ENCODE data around the gene IDH2. TPM values are rescaled to one million over a fixed set of nuclear protein-coding genes. Genes with fewer than 3 reads are reported as not detected.
A peak's percentile ranks its signal among the peaks of the same experiment; 100 is the strongest.

Gene IDH2
- total RNA-seq, 1 donor from 2014 or later: 218 TPM

DNA sequence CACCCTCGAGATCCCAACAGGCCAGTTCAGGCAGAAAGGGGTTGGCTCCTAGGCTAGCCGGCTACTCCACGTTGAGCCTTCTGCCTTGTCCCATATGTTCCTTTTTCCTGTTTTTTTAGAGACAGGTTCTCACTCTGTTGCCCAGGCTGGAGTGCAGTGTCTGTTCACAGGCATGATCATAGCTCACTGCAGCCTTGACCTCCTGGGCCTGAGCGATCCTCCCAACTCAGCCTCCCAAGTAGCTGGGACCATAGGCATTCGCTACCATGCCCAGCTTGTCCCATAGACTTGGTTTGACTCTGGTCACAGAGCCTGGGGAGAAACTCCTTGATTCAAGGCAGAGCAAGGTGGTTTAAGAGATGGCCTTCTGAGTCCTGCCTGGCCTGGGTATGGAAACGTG is 68.8 kb downstream of the IDH2 start:
- no peaks in the 10 kb centered on the region for H3K27me3 Mint-ChIP-seq (ENCODE audit: low read depth)
- TF ChIP-seq, protein P1, sequence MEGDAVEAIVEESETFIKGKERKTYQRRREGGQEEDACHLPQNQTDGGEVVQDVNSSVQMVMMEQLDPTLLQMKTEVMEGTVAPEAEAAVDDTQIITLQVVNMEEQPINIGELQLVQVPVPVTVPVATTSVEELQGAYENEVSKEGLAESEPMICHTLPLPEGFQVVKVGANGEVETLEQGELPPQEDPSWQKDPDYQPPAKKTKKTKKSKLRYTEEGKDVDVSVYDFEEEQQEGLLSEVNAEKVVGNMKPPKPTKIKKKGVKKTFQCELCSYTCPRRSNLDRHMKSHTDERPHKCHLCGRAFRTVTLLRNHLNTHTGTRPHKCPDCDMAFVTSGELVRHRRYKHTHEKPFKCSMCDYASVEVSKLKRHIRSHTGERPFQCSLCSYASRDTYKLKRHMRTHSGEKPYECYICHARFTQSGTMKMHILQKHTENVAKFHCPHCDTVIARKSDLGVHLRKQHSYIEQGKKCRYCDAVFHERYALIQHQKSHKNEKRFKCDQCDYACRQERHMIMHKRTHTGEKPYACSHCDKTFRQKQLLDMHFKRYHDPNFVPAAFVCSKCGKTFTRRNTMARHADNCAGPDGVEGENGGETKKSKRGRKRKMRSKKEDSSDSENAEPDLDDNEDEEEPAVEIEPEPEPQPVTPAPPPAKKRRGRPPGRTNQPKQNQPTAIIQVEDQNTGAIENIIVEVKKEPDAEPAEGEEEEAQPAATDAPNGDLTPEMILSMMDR (conservative IDR thresholded peaks at IDR 0.05): no peak
- peaks cover 67% of the 10 kb centered on the region for H3K4me1 Mint-ChIP-seq
- peak overlapping the region; percentile 25 for H3K4me3 Mint-ChIP-seq
- DNase-seq (ENCODE audit: low read depth, low spot score): no peak
- H3K27ac Mint-ChIP-seq (ENCODE audit: unreplicated experiment): peak overlapping the region; percentile 46
- H3K9me3 Mint-ChIP-seq: no peaks in the 10 kb centered on the region
- H3K36me3 Mint-ChIP-seq (ENCODE audit: low read depth): peaks cover 6% of the 10 kb centered on the region

Other genes with a start within 250 kb of the IDH2 start
- gene AP3S2, start 208.5 kb downstream of the IDH2 start, total RNA-seq: 29.8 and 31.6 TPM in 2 replicates
- 26.0 and 26.6 TPM in 2 replicates for gene ARPIN, start 189.5 kb downstream of the IDH2 start, total RNA-seq
- gene ZNF710, start 101.1 kb downstream of the IDH2 start, total RNA-seq: 60.3 and 64.4 TPM in 2 replicates
- 24.0 and 26.3 TPM in 2 replicates for gene SEMA4B, start 98.9 kb upstream of the IDH2 start, total RNA-seq
- 23.1 and 24.5 TPM in 2 replicates for gene CIB1, start 131.5 kb upstream of the IDH2 start, total RNA-seq
- 5.8 and 7.0 TPM in 2 replicates for gene GDPGP1, start 131.7 kb upstream of the IDH2 start, total RNA-seq
- gene TTLL13, start 147.1 kb upstream of the IDH2 start, total RNA-seq: 0.19 TPM in 1 of 2 replicates, not detected in the other
- gene NGRN, start 163.2 kb upstream of the IDH2 start, total RNA-seq: 126 and 132 TPM in 2 replicates
- gene ZNF774, start 249.8 kb upstream of the IDH2 start, total RNA-seq: 5.9 and 6.2 TPM in 2 replicates